Tibial nerve (tissue), 4 donors: Measurements from ENCODE around the gene VEGFC.

ENCODE experiments used
- CTCF ChIP-seq, 5 experiments: fragments of 200-600 bp in 3 of 5; fragments of 450-650 bp in 2 of 5; sonication (generic) in 3 of 5; IDR thresholded peaks; one replicate each; pipeline ENCODE4 v1.5.1; 2016 to 2019; ENCODE audit warnings: antibody characterized with exemption in 5 of 5, mild to moderate bottlenecking in 3 of 5, moderate library complexity in 2 of 5
- EP300 ChIP-seq, 2 donors: sonication (generic); formaldehyde crosslinking; IDR thresholded peaks; one replicate each; pipeline ENCODE4 v1.6.1; 2017; ENCODE audit warnings: antibody characterized with exemption in 2 of 2, mild to moderate bottlenecking in 1 of 2
- POLR2A ChIP-seq, 2 donors: fragments of 450-650 bp; IDR thresholded peaks; one replicate each; pipeline ENCODE4 v1.6.1; 2017; ENCODE audit warnings: antibody characterized with exemption in 2 of 2, mild to moderate bottlenecking in 2 of 2, moderate library complexity in 2 of 2

- TF ChIP-seq CTCF (IDR thresholded peaks at IDR 0.05), result no peak
- no peak for TF ChIP-seq POLR2A (IDR thresholded peaks at IDR 0.05)
- no peak for TF ChIP-seq EP300 (IDR thresholded peaks at IDR 0.05)
Observed at GRCh38 chr4:176721459-176721858, 71.3 kb downstream of the VEGFC start.
